NCI-H146 treated with DMSO at 0.1 percent for 48 hours (cell line): ENCODE measurements around the gene ZCCHC24.
A peak's percentile ranks its signal among the peaks of the same experiment; 100 is the strongest.

Experiments used
- DNase-seq: peaks from one replicate; lab custom pipeline; 2025; ENCODE audit not compliant: unreplicated experiment; lab: John Stamatoyannopoulos, UW

ZCCHC24 gene

GRCh38 chr10:79445161-79445976 is at the start of gene ZCCHC24:
TSS of gene ZCCHC24 (minus strand) at chr10:79445624. CDS start at chr10:79445440, 184 bp downstream.
- DNase-seq: peak; percentile 87

- DNase-seq: no peak
These were observed 48.4 kb upstream of the ZCCHC24 start for GRCh38 chr10:79493806-79494205.

GRCh38 chr10:79492839-79493238 is 47.4 kb upstream of the ZCCHC24 start:
- no peak for DNase-seq

- no peak for DNase-seq
These were observed 46.8 kb upstream of the ZCCHC24 start for GRCh38 chr10:79492256-79492655.

GRCh38 chr10:79491143-79491835 is 45.9 kb upstream of the ZCCHC24 start:
- no peak for DNase-seq

GRCh38 chr10:79490400-79491142 is 45.1 kb upstream of the ZCCHC24 start:
- DNase-seq: no peak

GRCh38 chr10:79488870-79489269 is 43.4 kb upstream of the ZCCHC24 start:
- DNase-seq: no peak

GRCh38 chr10:79488336-79488735 is 42.9 kb upstream of the ZCCHC24 start:
- no peak for DNase-seq

- DNase-seq: peak; percentile 36
These were observed 42.1 kb upstream of the ZCCHC24 start for GRCh38 chr10:79487296-79488194.

GRCh38 chr10:79484476-79484875 is 39.1 kb upstream of the ZCCHC24 start:
- DNase-seq: no peak

- no peak for DNase-seq
These were observed 38.5 kb upstream of the ZCCHC24 start for GRCh38 chr10:79483948-79484347.

- DNase-seq: no peak
These were observed 37.9 kb upstream of the ZCCHC24 start for GRCh38 chr10:79483299-79483698.

GRCh38 chr10:79482741-79483140 is 37.3 kb upstream of the ZCCHC24 start:
- no peak for DNase-seq

- no peak for DNase-seq
These were observed 36.9 kb upstream of the ZCCHC24 start for GRCh38 chr10:79482304-79482703.

GRCh38 chr10:79479283-79479909 is 34.0 kb upstream of the ZCCHC24 start:
- DNase-seq: no peak

GRCh38 chr10:79477456-79477855 is 32.0 kb upstream of the ZCCHC24 start:
- no peak for DNase-seq

GRCh38 chr10:79476645-79477044 is 31.2 kb upstream of the ZCCHC24 start:
- no peak for DNase-seq

- DNase-seq: no peak
These were observed 30.5 kb upstream of the ZCCHC24 start for GRCh38 chr10:79475877-79476276.

GRCh38 chr10:79475119-79475653 is 29.8 kb upstream of the ZCCHC24 start:
- no peak for DNase-seq
